H1 (cell line): ENCODE results near the gene TTI1. TPM values are rescaled to one million over a fixed set of nuclear protein-coding genes. Genes with fewer than 3 reads are reported as not detected.
A peak's percentile ranks its signal among the peaks of the same experiment; 100 is the strongest.

Source experiments
- CTCF ChIA-PET: fragments of 300-600 bp; sonication (Branson Sonifier 250); formaldehyde crosslinking; loops from one replicate; lab custom pipeline; 2021; ENCODE audit not compliant: partially characterized antibody; lab: Charles Lee
- POLR2A ChIA-PET: fragments of 300-600 bp; sonication (Branson Sonifier 250); formaldehyde crosslinking; loops from one replicate; lab custom pipeline; 2021; ENCODE audit warnings: inconsistent platforms; ENCODE audit not compliant: partially characterized antibody; lab: Charles Lee
- DNase-seq, 2 experiments: peaks; one replicate each; pipeline versions ENCODE4 v3.0.0 to v3.0.0-alpha.2; 2010 to 2022; ENCODE audit warnings: low spot score in 2 of 2, low read depth in 1 of 2, mixed read lengths in 1 of 2
- FAIRE-seq: peaks from 2 replicates; lab custom pipeline; 2011; peaks lifted over from hg19 to GRCh38; lab: Jason Lieb, UNC
- H2AFZ ChIP-seq: 2 replicates; pipeline ENCODE4 v1.8.1; 2012; ENCODE audit warnings: low read length, inconsistent platforms
- H2AK5ac ChIP-seq: 2 replicates; pipeline ENCODE4 v1.6.1; 2013; ENCODE audit warnings: low read depth, low read length
- H2BK120ac ChIP-seq: replicated peaks from 2 replicates; pipeline ENCODE3; 2013; ENCODE audit warnings: low read depth, low read length, inconsistent platforms
- H2BK12ac ChIP-seq: 2 replicates; pipeline ENCODE4 v1.6.1; 2013; ENCODE audit warnings: low read depth, low read length
- H2BK15ac ChIP-seq: 2 replicates; pipeline ENCODE4 v1.6.1; 2013; ENCODE audit warnings: low read length
- H2BK20ac ChIP-seq: 2 replicates; pipeline ENCODE4 v1.6.1; 2013; ENCODE audit warnings: low read length
- H2BK5ac ChIP-seq: 2 replicates; pipeline ENCODE4 v1.6.1; 2013; ENCODE audit warnings: low read depth, low read length
- H3K14ac ChIP-seq: 2 replicates; pipeline ENCODE4 v1.6.1; 2013; ENCODE audit warnings: inconsistent platforms; ENCODE audit not compliant: insufficient read length
- H3K18ac ChIP-seq: 2 replicates; pipeline ENCODE4 v1.6.1; 2013; ENCODE audit warnings: low read length; ENCODE audit errors: extremely low read depth
- H3K23ac ChIP-seq: 2 replicates; pipeline ENCODE4 v1.6.1; 2013; ENCODE audit warnings: inconsistent platforms; ENCODE audit not compliant: insufficient read length
- H3K23me2 ChIP-seq: 2 replicates; pipeline ENCODE4 v1.6.1; 2013; ENCODE audit warnings: low read depth, low read length
- H3K27ac ChIP-seq: 2 replicates; pipeline ENCODE4 v1.6.1; 2011; ENCODE audit warnings: low read depth, low read length, inconsistent platforms
- H3K27me3 ChIP-seq, 4 experiments: replicated peaks in 1 of 4; 1 replicate in 1 of 4; 2 replicates in 3 of 4; pipeline versions ENCODE4 v1.6.1 to v1.8.1; 2011 to 2013; ENCODE audit warnings: low read length in 3 of 4, mild to moderate bottlenecking in 3 of 4, inconsistent platforms in 2 of 4, mixed read lengths in 2 of 4, moderate library complexity in 1 of 4; ENCODE audit not compliant: control insufficient read depth in 3 of 4, insufficient read depth in 3 of 4; ENCODE audit errors: extremely low read depth in 1 of 4
- H3K36me3 ChIP-seq, 4 experiments: 2 replicates each; pipeline versions ENCODE4 v1.6.1 to v1.8.1; 2011 to 2013; ENCODE audit warnings: mild to moderate bottlenecking in 4 of 4, low read length in 3 of 4, moderate library complexity in 2 of 4, control low read depth in 1 of 4, inconsistent platforms in 1 of 4; ENCODE audit not compliant: insufficient read depth in 4 of 4, control insufficient read depth in 2 of 4
- H3K4ac ChIP-seq: replicated peaks from 2 replicates; pipeline ENCODE3; 2013; ENCODE audit warnings: low read length, low read depth, mixed read lengths, inconsistent platforms; ENCODE audit not compliant: insufficient read length
- H3K4me1 ChIP-seq, 4 experiments: replicated peaks in 1 of 4; 1 replicate in 1 of 4; 2 replicates in 3 of 4; pipeline versions ENCODE4 v1.6.1 to v1.8.1; 2011 to 2013; ENCODE audit warnings: low read length in 3 of 4, inconsistent platforms in 2 of 4, mixed read lengths in 1 of 4; ENCODE audit not compliant: insufficient read depth in 4 of 4, control insufficient read depth in 3 of 4
- H3K4me2 ChIP-seq, 2 experiments: 2 replicates each; pipeline versions ENCODE4 v1.6.1 to v1.8.1; 2011 to 2013; ENCODE audit warnings: low read depth in 2 of 2, low read length in 2 of 2, control low read depth in 1 of 2, inconsistent platforms in 1 of 2, mild to moderate bottlenecking in 1 of 2; ENCODE audit not compliant: insufficient read depth in 1 of 2
- H3K4me3 ChIP-seq, 4 experiments: fragments of 200-600, 300-600 bp in 1 of 4; sonication (generic), shearing (Covaris generic), sonication (Bioruptor Twin) in 1 of 4; 2 replicates each; pipeline versions ENCODE4 v1.5.1 to v1.8.1; 2011 to 2016; ENCODE audit warnings: low read length in 4 of 4, low read depth in 3 of 4, control low read depth in 2 of 4, inconsistent platforms in 2 of 4, mild to moderate bottlenecking in 2 of 4, mixed read lengths in 1 of 4, moderate library complexity in 1 of 4; ENCODE audit not compliant: insufficient read depth in 2 of 4; ENCODE audit errors: extremely low read depth in 1 of 4
- H3K56ac ChIP-seq: replicated peaks from 2 replicates; pipeline ENCODE3; 2013; ENCODE audit warnings: low read depth, mild to moderate bottlenecking, mixed read lengths, low read length, inconsistent platforms; ENCODE audit not compliant: insufficient read length
- H3K79me1 ChIP-seq: 2 replicates; pipeline ENCODE4 v1.6.1; 2013; ENCODE audit warnings: low read depth, low read length, control low read depth
- H3K79me2 ChIP-seq, 2 experiments: 2 replicates each; pipeline versions ENCODE4 v1.6.1 to v1.8.1; 2012 to 2013; ENCODE audit warnings: low read length in 2 of 2, mild to moderate bottlenecking in 2 of 2, inconsistent platforms in 1 of 2; ENCODE audit not compliant: insufficient read depth in 2 of 2, control insufficient read depth in 1 of 2
- H3K9ac ChIP-seq, 4 experiments: replicated peaks in 1 of 4; 1 replicate in 1 of 4; 2 replicates in 3 of 4; pipeline versions ENCODE4 v1.6.1 to v1.8.1; 2011 to 2013; ENCODE audit warnings: low read depth in 3 of 4, low read length in 3 of 4, control low read depth in 2 of 4, mild to moderate bottlenecking in 2 of 4, moderate library complexity in 2 of 4, inconsistent platforms in 1 of 4; ENCODE audit errors: extremely low read depth in 1 of 4
- H3K9me3 ChIP-seq, 2 experiments: 2 replicates each; pipeline versions ENCODE4 v1.6.1 to v1.8.1; 2012 to 2013; ENCODE audit warnings: mild to moderate bottlenecking in 2 of 2, moderate library complexity in 2 of 2, control low read depth in 1 of 2, inconsistent platforms in 1 of 2, low read depth in 1 of 2, low read length in 1 of 2, mixed read lengths in 1 of 2; ENCODE audit not compliant: insufficient read depth in 2 of 2
- H4K20me1 ChIP-seq, 2 experiments: replicated peaks in 1 of 2; 2 replicates each; pipeline versions ENCODE3 to v1.8.1; 2011 to 2013; ENCODE audit warnings: inconsistent platforms in 2 of 2, low read length in 2 of 2, mild to moderate bottlenecking in 1 of 2; ENCODE audit not compliant: insufficient read depth in 2 of 2, control insufficient read depth in 1 of 2
- H4K5ac ChIP-seq: 2 replicates; pipeline ENCODE4 v1.6.1; 2013; ENCODE audit warnings: low read length, low read depth, mixed read lengths, inconsistent platforms; ENCODE audit not compliant: insufficient read length
- H4K8ac ChIP-seq: 2 replicates; pipeline ENCODE4 v1.8.0; 2013; ENCODE audit warnings: mild to moderate bottlenecking, moderate library complexity, low read length, inconsistent platforms; ENCODE audit not compliant: insufficient read depth; ENCODE audit errors: extremely low read depth
- H4K91ac ChIP-seq: replicated peaks from 2 replicates; pipeline ENCODE3; 2013; ENCODE audit warnings: low read length, mixed read lengths, inconsistent platforms; ENCODE audit not compliant: insufficient read length
- BRCA1 ChIP-seq: IDR thresholded peaks from 2 replicates; pipeline ENCODE4 v1.6.1; 2012; ENCODE audit warnings: low read depth, low read length, improper control_type of control experiment
- CBX8 ChIP-seq: fragments of 300-800, 300-1000 bp; sonication (generic); IDR thresholded peaks from 2 replicates; pipeline ENCODE4 v1.7.1; 2016; ENCODE audit warnings: low read depth, low read length, borderline replicate concordance
- CHD2 ChIP-seq: IDR thresholded peaks from 2 replicates; pipeline ENCODE4 v1.6.1; 2012; ENCODE audit warnings: low read length, improper control_type of control experiment
- NANOG ChIP-seq: IDR thresholded peaks from 2 replicates; pipeline ENCODE4 v1.6.1; 2011; ENCODE audit warnings: low read length, low read depth, mild to moderate bottlenecking, inconsistent platforms; ENCODE audit not compliant: insufficient read depth, poor library complexity, severe bottlenecking
- RAD21 ChIP-seq, 2 experiments: IDR thresholded peaks in 1 of 2; conservative IDR thresholded peaks in 1 of 2; 2 replicates each; pipeline ENCODE4 v1.6.1; 2011; ENCODE audit warnings: low read depth in 2 of 2, low read length in 2 of 2, improper control_type of control experiment in 1 of 2, inconsistent platforms in 1 of 2, mild to moderate bottlenecking in 1 of 2, moderate library complexity in 1 of 2
- RBBP5 ChIP-seq: IDR thresholded peaks from 2 replicates; pipeline ENCODE4 v1.7.1; 2012; ENCODE audit warnings: low read depth, mild to moderate bottlenecking, inconsistent platforms, low read length, moderate library complexity, borderline replicate concordance
- SAP30 ChIP-seq: fragments of 300-600 bp; sonication (generic); IDR thresholded peaks from 2 replicates; pipeline ENCODE4 v1.7.1; 2012; ENCODE audit warnings: low read length, moderate library complexity, mild to moderate bottlenecking, inconsistent platforms; ENCODE audit not compliant: insufficient read depth, insufficient replicate concordance
- SP4 ChIP-seq: IDR thresholded peaks from 2 replicates; pipeline ENCODE4 v1.6.1; 2012; ENCODE audit warnings: low read length, inconsistent platforms
- TBP ChIP-seq: IDR thresholded peaks from 2 replicates; pipeline ENCODE4 v1.6.1; 2011; ENCODE audit warnings: low read depth, low read length, improper control_type of control experiment
- WGBS, 2 experiments: shearing (Covaris generic) in 1 of 2; methylation state at CpG; one replicate each; pipeline versions ENCODE4 v1.1.6 to v1.1.7; 2013 to 2015; ENCODE audit warnings: low lambda C conversion rate in 2 of 2, mixed read lengths in 2 of 2, inconsistent platforms in 1 of 2, low coverage in 1 of 2, missing lambda C conversion rate in 1 of 2; ENCODE audit not compliant: insufficient replicate concordance in 2 of 2, insufficient coverage in 1 of 2, insufficient read length in 1 of 2; ENCODE audit errors: extremely low coverage in 1 of 2, missing lambda C conversion rate in 1 of 2; 5-methylcytosine and 5-hydroxymethylcytosine counted together
- polyA plus RNA-seq, 7 experiments: library from polyadenylated mRNA; depleted of rRNA in 3 of 7; stranded (reverse) in 5 of 7; unstranded in 2 of 7; fragments of >200 nt in 5 of 7; fragments of 200-250 nt in 2 of 7; gene quantifications; 1 replicate in 5 of 7; 2 replicates in 1 of 7; 4 replicates in 1 of 7; pipeline versions ENCODE4 v1.2.1 to v1.2.3, GENCODE V29; 2011 to 2013; ENCODE audit warnings: missing spikeins in 2 of 7, mixed read lengths in 2 of 7
- total RNA-seq: library from RNA; stranded (reverse); fragmentation: NEBNext Ultra II Directional; extraction: Animal tissue kit (Norgen Biotek cat#: 25700); gene quantifications from 2 replicates; pipeline ENCODE4 v1.2.1, GENCODE V29; 2021
- TF ChIP-seq, protein P1 (sequence below): IDR thresholded peaks from 2 replicates; pipeline ENCODE4 v1.6.1; 2011; ENCODE audit warnings: low read depth, mild to moderate bottlenecking, low read length; ENCODE audit not compliant: insufficient read depth
- TF ChIP-seq, protein P2 (sequence below): IDR thresholded peaks from 2 replicates; pipeline ENCODE4 v1.6.1; 2011; ENCODE audit warnings: low read length, improper control_type of control experiment

Gene TTI1
- total and polyA plus RNA-seq, 2 of the 8 experiments (the other 6 are each of a cell fraction or from before 2014, with no cell fraction given): 34.1 to 47.0 TPM

DNA sequence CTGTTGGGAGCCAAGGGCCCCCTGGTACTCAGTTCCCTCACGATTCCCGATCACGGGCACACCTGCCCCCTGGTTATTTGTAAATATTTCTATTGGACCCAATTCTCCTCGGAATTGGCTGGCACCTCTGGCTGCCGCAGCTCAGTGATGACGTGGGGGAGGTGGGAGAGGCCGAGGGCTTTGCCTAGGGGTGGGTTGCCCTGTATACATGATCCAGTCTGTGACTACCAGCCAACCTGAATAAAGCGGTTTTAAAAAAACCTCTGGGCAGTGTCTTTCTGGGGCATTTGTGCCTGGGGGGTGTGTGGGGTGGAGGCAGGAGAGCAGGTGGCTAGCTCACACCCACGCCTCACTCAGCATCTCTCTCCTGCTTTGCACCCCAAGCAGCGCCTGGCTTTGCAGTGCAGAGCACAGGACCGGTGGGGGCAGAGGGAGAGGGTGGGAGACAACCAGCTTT is 88.1 kb downstream of the TTI1 start:
- H2BK15ac ChIP-seq: no peak overlapping the region
- no peak overlapping the region for H3K23ac ChIP-seq
- H3K4me2 ChIP-seq: no peak overlapping the region
- no peaks in the 10 kb centered on the region for H3K79me2 ChIP-seq
- no peak overlapping the region for H3K9ac ChIP-seq
- POLR2A ChIA-PET: interaction anchor here (1.5 kb wide), 1 partner anchor 36 kb away, joined by 4 read pairs; no protein-coding TSS in a partner anchor
- H3K4ac ChIP-seq: no peak overlapping the region
- H2BK5ac ChIP-seq: no peak overlapping the region
- CTCF ChIA-PET: interaction anchor here (0.6 to 4.9 kb wide), 6 partner anchors 9 to 1039 kb away, joined by 3 to 42 read pairs (median 4); no protein-coding TSS in a partner anchor
- 92% methylated on average over 11 of the region's 11 CpGs; no CpG with 5 or more reads in 1 of the 2 experiments for WGBS, 2 experiments
- no peak overlapping the region for H3K4me3 ChIP-seq
- H3K23me2 ChIP-seq: no peaks in the 10 kb centered on the region; the same call in 1 of the 2 replicates
- no peak overlapping the region; the same call in 1 of the 2 replicates for H3K27ac ChIP-seq
- no peak overlapping the region for H2BK120ac ChIP-seq
- no peak overlapping the region for H3K14ac ChIP-seq
- H2BK12ac ChIP-seq: no peak overlapping the region
- H3K79me1 ChIP-seq: no peaks in the 10 kb centered on the region
- H3K36me3 ChIP-seq: no peaks in the 10 kb centered on the region
- H2BK20ac ChIP-seq: no peak overlapping the region
- no peak overlapping the region for H2AK5ac ChIP-seq
- peaks cover 0 to 1% of the 10 kb centered on the region in 2 experiments for H4K20me1 ChIP-seq
- H3K18ac ChIP-seq: no peak overlapping the region
- no peak overlapping the region for H3K56ac ChIP-seq
- H4K5ac ChIP-seq: no peak overlapping the region
- no peak overlapping the region for H2AFZ ChIP-seq
- no peak overlapping the region for H4K91ac ChIP-seq
- DNase-seq (peak in 1 of 2 experiments; percentile 38), FAIRE-seq (no peak)
- no peaks in the 10 kb centered on the region for H3K9me3 ChIP-seq
- 0 out of 7 replicates have a peak, but pooled peaks cover 0 to 4% (median 0%) of the 10 kb centered on the region in 4 experiments for H3K4me1 ChIP-seq
- no peak overlapping the region for H4K8ac ChIP-seq
- H3K27me3 ChIP-seq: no peaks in the 10 kb centered on the region
- TF ChIP-seq SP4: no peak
- TF ChIP-seq, protein P1, sequence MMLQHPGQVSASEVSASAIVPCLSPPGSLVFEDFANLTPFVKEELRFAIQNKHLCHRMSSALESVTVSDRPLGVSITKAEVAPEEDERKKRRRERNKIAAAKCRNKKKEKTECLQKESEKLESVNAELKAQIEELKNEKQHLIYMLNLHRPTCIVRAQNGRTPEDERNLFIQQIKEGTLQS: no peak
- no peak for TF ChIP-seq RAD21 (IDR thresholded peaks at IDR 0.05 in 1 of 2, conservative IDR thresholded peaks at IDR 0.05 in 1 of 2; ENCODE audit: low read depth in 2 of 2, low read length in 2 of 2)
- TF ChIP-seq TBP: no peak
- no peak for TF ChIP-seq RBBP5
- no peak for TF ChIP-seq NANOG
- TF ChIP-seq CBX8: no peak
- TF ChIP-seq, protein P2, sequence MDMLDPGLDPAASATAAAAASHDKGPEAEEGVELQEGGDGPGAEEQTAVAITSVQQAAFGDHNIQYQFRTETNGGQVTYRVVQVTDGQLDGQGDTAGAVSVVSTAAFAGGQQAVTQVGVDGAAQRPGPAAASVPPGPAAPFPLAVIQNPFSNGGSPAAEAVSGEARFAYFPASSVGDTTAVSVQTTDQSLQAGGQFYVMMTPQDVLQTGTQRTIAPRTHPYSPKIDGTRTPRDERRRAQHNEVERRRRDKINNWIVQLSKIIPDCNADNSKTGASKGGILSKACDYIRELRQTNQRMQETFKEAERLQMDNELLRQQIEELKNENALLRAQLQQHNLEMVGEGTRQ: no peak
- no peak for TF ChIP-seq CHD2
- no peak for TF ChIP-seq SAP30
- no peak for TF ChIP-seq BRCA1
